ENCODE measurements around the gene SMC1A.

DNA sequence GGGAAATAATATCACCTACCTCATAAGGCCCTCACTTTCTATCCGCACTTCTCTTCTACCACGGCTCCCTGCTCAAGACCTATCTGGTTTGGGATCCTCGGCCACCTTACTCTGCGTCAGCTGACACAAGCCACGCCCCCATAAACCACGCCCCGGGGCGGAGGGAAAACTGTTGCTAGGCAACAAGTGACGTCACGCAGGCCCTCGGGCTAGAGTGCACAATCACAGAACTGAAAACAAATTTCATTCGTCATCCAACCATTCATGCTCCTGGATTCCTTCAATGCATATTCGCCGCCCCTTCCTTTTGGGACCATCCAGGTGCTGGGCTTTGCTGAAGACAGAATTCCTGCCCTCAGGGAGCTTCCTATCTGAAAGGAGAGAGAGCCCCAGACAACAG lies 66.3 kb downstream of the SMC1A start:
- TF ChIP-seq POLR2A (IDR thresholded peaks at IDR 0.05; ENCODE audit: low read depth, low read length) (no peak), TAF1 (IDR thresholded peaks at IDR 0.05; ENCODE audit: low read depth, low read length) (no peak), POLR2AphosphoS5 (IDR thresholded peaks at IDR 0.05; ENCODE audit: low read depth, low read length) (no peak)
